Measurements from ENCODE around the gene RASA3. TPM values are rescaled to one million over a fixed set of nuclear protein-coding genes. Genes with fewer than 3 reads are reported as not detected.
"Not testable (repeated sequence)": the region's sequence is repeated elsewhere in the genome, so short reads cannot be mapped to it uniquely, and the experiment has no call there.

The RASA3 gene
- total RNA-seq, 1 donor from 2014 or later: 29.9 TPM

GRCh38 chr13:114101358-114102130 lies 30.9 kb downstream of the RASA3 start:
- H3K4me3 Mint-ChIP-seq (ENCODE audit: unreplicated experiment): no peak overlapping the region
- peak overlapping the region; percentile 92 for H3K27ac Mint-ChIP-seq (ENCODE audit: unreplicated experiment)
- peak; percentile 84 for DNase-seq (ENCODE audit: low spot score)
- H3K4me1 Mint-ChIP-seq (ENCODE audit: low read depth): peaks cover 68% of the 10 kb centered on the region
- no peaks in the 10 kb centered on the region for H3K9me3 Mint-ChIP-seq (ENCODE audit: low read depth)
- H3K27me3 Mint-ChIP-seq (ENCODE audit: low read depth): no peaks in the 10 kb centered on the region
- H3K36me3 Mint-ChIP-seq (ENCODE audit: low read depth): peaks cover 2% of the 10 kb centered on the region
- TF ChIP-seq CTCF (IDR thresholded peaks at IDR 0.05): no peak

- peak overlapping the region; percentile 92 for H3K27ac Mint-ChIP-seq (ENCODE audit: unreplicated experiment)
- H3K36me3 Mint-ChIP-seq (ENCODE audit: low read depth): peaks cover 2% of the 10 kb centered on the region
Observed at GRCh38 chr13:114100446-114101357, 31.7 kb downstream of the RASA3 start.

GRCh38 chr13:114099918-114100445 lies 32.4 kb downstream of the RASA3 start:
- Mint-ChIP-seq H3K4me3 (ENCODE audit: unreplicated experiment) (peak overlapping the region; percentile 25), H3K27me3 (ENCODE audit: low read depth) (no peaks in the 10 kb centered on the region), H3K4me1 (ENCODE audit: low read depth) (peaks cover 58% of the 10 kb centered on the region), H3K27ac (ENCODE audit: unreplicated experiment) (peak overlapping the region; percentile 92), H3K36me3 (ENCODE audit: low read depth) (peaks cover 2% of the 10 kb centered on the region), H3K9me3 (ENCODE audit: low read depth) (no peaks in the 10 kb centered on the region)
- no peak for DNase-seq (ENCODE audit: low spot score)
- no peak for TF ChIP-seq CTCF (IDR thresholded peaks at IDR 0.05)

More at GRCh38 chr13:114100446-114101357, 31.7 kb downstream of the RASA3 start:
- no peaks in the 10 kb centered on the region for H3K9me3 Mint-ChIP-seq (ENCODE audit: low read depth)
- DNase-seq (ENCODE audit: low spot score): peak; percentile 80
- peaks cover 64% of the 10 kb centered on the region for H3K4me1 Mint-ChIP-seq (ENCODE audit: low read depth)
- H3K4me3 Mint-ChIP-seq (ENCODE audit: unreplicated experiment): no peak overlapping the region
- H3K27me3 Mint-ChIP-seq (ENCODE audit: low read depth): no peaks in the 10 kb centered on the region
- TF ChIP-seq CTCF (IDR thresholded peaks at IDR 0.05): no peak

GRCh38 chr13:114099191-114099590 lies 33.2 kb downstream of the RASA3 start:
- Mint-ChIP-seq H3K27me3 (ENCODE audit: low read depth) (no peaks in the 10 kb centered on the region), H3K4me3 (ENCODE audit: unreplicated experiment) (peak overlapping the region; percentile 41), H3K9me3 (ENCODE audit: low read depth) (no peaks in the 10 kb centered on the region), H3K4me1 (ENCODE audit: low read depth) (peaks cover 53% of the 10 kb centered on the region), H3K27ac (ENCODE audit: unreplicated experiment) (peak overlapping the region; percentile 83), H3K36me3 (ENCODE audit: low read depth) (peaks cover 2% of the 10 kb centered on the region)
- peak; percentile 91 for DNase-seq (ENCODE audit: low spot score)
- no peak for TF ChIP-seq CTCF (IDR thresholded peaks at IDR 0.05)

GRCh38 chr13:114098689-114099056 lies 33.8 kb downstream of the RASA3 start:
- H3K27me3 Mint-ChIP-seq (ENCODE audit: low read depth); DNase-seq (ENCODE audit: low spot score): not testable (repeated sequence)

More at GRCh38 chr13:114098689-114099056, 33.8 kb downstream of the RASA3 start:
- Mint-ChIP-seq H3K27ac (ENCODE audit: unreplicated experiment) (peak overlapping the region; percentile 84), H3K4me1 (ENCODE audit: low read depth) (peaks cover 53% of the 10 kb centered on the region), H3K4me3 (ENCODE audit: unreplicated experiment) (peak overlapping the region; percentile 24)
- not testable (repeated sequence) for H3K9me3 Mint-ChIP-seq (ENCODE audit: low read depth); H3K36me3 Mint-ChIP-seq (ENCODE audit: low read depth)

Measured in chondrocyte (in vitro differentiated cells).